ENCODE results near the gene PANX1.

DNA sequence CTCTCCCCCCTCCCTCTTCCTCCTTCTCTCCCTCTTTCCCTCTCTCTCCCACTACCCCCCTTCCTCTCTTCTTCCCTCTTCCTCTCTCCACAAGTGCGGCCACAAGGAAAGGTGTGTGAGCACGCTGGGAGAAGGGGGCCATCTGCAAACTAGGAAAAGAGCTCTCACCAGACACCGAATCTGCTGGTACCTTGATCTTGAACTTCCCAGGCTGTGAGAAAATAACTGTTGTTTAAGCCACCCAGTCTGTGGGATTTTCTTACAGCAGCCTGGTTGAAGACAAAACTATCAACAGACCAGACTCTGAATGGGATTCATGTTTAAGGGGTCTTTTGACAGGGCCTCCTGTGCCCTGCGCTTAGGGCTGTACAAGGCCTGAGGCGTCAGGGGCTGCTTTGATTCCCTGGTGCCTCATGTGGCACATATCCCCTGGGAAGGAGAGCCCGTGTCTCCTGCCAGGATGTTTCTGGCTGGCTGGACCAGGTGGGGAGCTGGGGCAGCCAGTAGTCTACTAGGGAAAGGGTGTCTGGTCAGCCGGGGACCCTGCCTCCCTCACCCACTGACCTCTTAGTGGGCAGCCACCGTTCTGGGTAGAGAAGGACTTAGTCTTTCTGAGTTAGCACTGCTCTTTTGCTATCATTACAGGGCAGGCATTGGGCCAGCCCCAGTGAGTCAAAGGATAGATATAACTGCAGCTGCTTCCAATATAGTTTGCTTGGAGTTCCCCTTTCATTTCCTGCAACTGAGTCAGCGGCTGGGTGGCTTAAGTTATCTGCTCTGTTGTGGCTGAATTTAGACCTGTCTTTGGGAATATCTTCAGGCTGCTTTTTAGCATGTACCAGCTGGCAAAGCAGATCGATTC is 6.2 kb downstream of the PANX1 start:
- TF ChIP-seq EZH2 (IDR thresholded peaks at IDR 0.05; ENCODE audit: low read length, missing control alignments), result no peak
- TF ChIP-seq, protein P1, sequence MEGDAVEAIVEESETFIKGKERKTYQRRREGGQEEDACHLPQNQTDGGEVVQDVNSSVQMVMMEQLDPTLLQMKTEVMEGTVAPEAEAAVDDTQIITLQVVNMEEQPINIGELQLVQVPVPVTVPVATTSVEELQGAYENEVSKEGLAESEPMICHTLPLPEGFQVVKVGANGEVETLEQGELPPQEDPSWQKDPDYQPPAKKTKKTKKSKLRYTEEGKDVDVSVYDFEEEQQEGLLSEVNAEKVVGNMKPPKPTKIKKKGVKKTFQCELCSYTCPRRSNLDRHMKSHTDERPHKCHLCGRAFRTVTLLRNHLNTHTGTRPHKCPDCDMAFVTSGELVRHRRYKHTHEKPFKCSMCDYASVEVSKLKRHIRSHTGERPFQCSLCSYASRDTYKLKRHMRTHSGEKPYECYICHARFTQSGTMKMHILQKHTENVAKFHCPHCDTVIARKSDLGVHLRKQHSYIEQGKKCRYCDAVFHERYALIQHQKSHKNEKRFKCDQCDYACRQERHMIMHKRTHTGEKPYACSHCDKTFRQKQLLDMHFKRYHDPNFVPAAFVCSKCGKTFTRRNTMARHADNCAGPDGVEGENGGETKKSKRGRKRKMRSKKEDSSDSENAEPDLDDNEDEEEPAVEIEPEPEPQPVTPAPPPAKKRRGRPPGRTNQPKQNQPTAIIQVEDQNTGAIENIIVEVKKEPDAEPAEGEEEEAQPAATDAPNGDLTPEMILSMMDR (conservative IDR thresholded peaks at IDR 0.05 in 1 of 2, IDR thresholded peaks at IDR 0.05 in 1 of 2; ENCODE audit: low read depth in 1 of 2, low read length in 2 of 2), result no peak
